Lung (tissue), 12 donors: ENCODE data around the gene LRCH3. TPM values are rescaled to one million over a fixed set of nuclear protein-coding genes. Genes with fewer than 3 reads are reported as not detected.

Source experiments
- ATAC-seq: fragments of 200-7000 bp; cut with Tn5 transposase; one replicate; pipeline ENCODE4 v1.9.1; 2020; ENCODE audit warnings: moderate number of reproducible peaks; ENCODE audit not compliant: insufficient read depth, low FRiP score
- DNase-seq, 3 donors: peaks; one replicate each; pipeline ENCODE4 v3.0.0-alpha.2; 2013 to 2017
- H3K27ac ChIP-seq, 2 donors: one replicate each; pipeline ENCODE4 v1.5.1; 2013; ENCODE audit warnings: mild to moderate bottlenecking in 2 of 2, moderate library complexity in 2 of 2, control low read depth in 1 of 2, inconsistent platforms in 1 of 2, low read depth in 1 of 2, low read length in 1 of 2
- H3K27me3 ChIP-seq, 3 donors: one replicate each; pipeline ENCODE4 v1.5.1; 2013; ENCODE audit warnings: low read length in 2 of 3; ENCODE audit not compliant: control insufficient read depth in 3 of 3, insufficient read depth in 3 of 3
- H3K36me3 ChIP-seq, 4 donors: one replicate each; pipeline ENCODE4 v1.5.1; 2013; ENCODE audit warnings: low read length in 4 of 4, mild to moderate bottlenecking in 1 of 4, moderate library complexity in 1 of 4; ENCODE audit not compliant: control insufficient read depth in 4 of 4, insufficient read depth in 4 of 4
- H3K4me1 ChIP-seq, 5 donors: one replicate each; pipeline ENCODE4 v1.5.1; 2013; ENCODE audit warnings: low read length in 5 of 5, mild to moderate bottlenecking in 2 of 5, moderate library complexity in 1 of 5; ENCODE audit not compliant: control insufficient read depth in 5 of 5, insufficient read depth in 5 of 5
- H3K4me3 ChIP-seq: one replicate; pipeline ENCODE4 v1.5.1; 2013; ENCODE audit warnings: mild to moderate bottlenecking, control low read depth, moderate library complexity
- H3K9ac ChIP-seq, 2 donors: one replicate each; pipeline ENCODE4 v1.5.1; 2013; ENCODE audit warnings: low read length in 2 of 2, control low read depth in 1 of 2; ENCODE audit not compliant: insufficient read depth in 1 of 2
- H3K9me3 ChIP-seq, 4 donors: one replicate each; pipeline ENCODE4 v1.5.1; 2013; ENCODE audit warnings: low read length in 3 of 4, mild to moderate bottlenecking in 1 of 4, moderate library complexity in 1 of 4; ENCODE audit not compliant: control insufficient read depth in 4 of 4, insufficient read depth in 3 of 4
- WGBS, 2 donors: extraction: QIAGEN DNeasy Blood & Tissue Kit; methylation state at CpG; one replicate each; pipeline ENCODE4 v1.1.7; 2013; 5-methylcytosine and 5-hydroxymethylcytosine counted together
- polyA plus RNA-seq, 2 donors: library from polyadenylated mRNA; stranded (reverse); fragments of 200-250 nt; gene quantifications; one replicate each; pipeline ENCODE4 v1.2.1, GENCODE V29; 2013
- total RNA-seq, 2 donors: library from RNA; depleted of rRNA in 1 of 2; stranded (reverse); fragments of >200 nt in 1 of 2; gene quantifications; one replicate each; pipeline ENCODE4 v1.2.1, GENCODE V29; 2014 to 2021
- TF ChIP-seq, protein P1 (sequence below): IDR thresholded peaks from 2 replicates; pipeline ENCODE4 v1.5.1; 2012; ENCODE audit warnings: mild to moderate bottlenecking; ENCODE audit errors: control extremely low read depth, extremely low read depth
- donor health status: control.
- donor health status: control.
- donor health status: Bipolar disorder and iron deficiency.
- donor health status: healthy.
- donor health status: DM: yes; HTN: yes; CAD: no.

Gene LRCH3
- total and polyA plus RNA-seq, 4 donors, result 7.7 to 228 (median 26.1) TPM

DNA sequence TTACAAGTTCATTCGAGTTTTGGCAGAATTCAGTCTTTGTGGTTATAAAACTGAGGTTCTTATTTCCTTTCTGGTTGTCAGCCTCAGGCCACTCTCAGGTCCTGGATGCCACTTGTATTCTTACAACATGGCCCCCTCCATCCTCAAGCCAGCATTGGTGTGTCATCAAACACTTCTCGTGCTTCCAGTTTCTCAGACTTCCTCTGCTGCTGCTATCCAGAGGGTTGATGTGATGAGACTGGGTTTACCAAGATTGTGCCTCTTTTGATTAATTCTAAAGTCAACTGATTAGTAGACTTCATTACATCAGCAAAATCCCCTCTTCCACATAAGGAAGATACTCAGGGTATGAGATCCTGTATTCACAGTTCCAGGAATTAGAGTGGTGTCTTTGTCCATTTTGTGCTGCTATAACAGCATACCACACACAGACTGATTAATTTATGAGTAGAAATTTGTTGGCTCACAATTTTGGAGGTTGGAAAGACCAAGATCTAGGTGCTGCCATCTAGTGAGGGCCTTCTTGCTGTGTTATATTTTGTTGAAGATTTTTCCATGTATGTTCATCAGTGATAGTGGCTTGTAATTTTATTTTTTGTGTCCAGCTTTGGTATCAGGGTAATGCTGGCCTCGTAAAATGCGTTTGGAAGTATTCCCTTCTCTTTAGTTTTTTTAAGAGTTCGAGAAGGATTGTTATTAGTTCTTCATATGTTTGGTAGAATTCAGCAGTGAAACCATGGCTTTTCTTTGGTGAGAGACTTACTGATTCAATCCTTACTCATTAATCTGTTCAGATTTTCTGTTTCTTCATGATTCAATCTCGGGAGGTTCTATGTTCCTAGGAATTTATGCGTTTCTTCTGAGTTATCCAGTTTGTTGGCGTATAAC lies 11.1 kb downstream of the LRCH3 start:
- Histone ChIP-seq H3K4me3 (no peak overlapping the region), H3K27me3 (no peaks in the 10 kb centered on the region), H3K9ac (no peak overlapping the region), H3K36me3 (no peaks in the 10 kb centered on the region), H3K27ac (no peak overlapping the region), H3K9me3 (no peaks in the 10 kb centered on the region), H3K4me1 (peaks cover 0 to 19% (median 0%) of the 10 kb centered on the region in 5 donors)
- TF ChIP-seq, protein P1, sequence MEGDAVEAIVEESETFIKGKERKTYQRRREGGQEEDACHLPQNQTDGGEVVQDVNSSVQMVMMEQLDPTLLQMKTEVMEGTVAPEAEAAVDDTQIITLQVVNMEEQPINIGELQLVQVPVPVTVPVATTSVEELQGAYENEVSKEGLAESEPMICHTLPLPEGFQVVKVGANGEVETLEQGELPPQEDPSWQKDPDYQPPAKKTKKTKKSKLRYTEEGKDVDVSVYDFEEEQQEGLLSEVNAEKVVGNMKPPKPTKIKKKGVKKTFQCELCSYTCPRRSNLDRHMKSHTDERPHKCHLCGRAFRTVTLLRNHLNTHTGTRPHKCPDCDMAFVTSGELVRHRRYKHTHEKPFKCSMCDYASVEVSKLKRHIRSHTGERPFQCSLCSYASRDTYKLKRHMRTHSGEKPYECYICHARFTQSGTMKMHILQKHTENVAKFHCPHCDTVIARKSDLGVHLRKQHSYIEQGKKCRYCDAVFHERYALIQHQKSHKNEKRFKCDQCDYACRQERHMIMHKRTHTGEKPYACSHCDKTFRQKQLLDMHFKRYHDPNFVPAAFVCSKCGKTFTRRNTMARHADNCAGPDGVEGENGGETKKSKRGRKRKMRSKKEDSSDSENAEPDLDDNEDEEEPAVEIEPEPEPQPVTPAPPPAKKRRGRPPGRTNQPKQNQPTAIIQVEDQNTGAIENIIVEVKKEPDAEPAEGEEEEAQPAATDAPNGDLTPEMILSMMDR, result no peak
- DNase-seq, result no peak
- 64% methylated on average over 8 of the region's 8 CpGs for WGBS, 2 donors
- no peak for ATAC-seq

DNA sequence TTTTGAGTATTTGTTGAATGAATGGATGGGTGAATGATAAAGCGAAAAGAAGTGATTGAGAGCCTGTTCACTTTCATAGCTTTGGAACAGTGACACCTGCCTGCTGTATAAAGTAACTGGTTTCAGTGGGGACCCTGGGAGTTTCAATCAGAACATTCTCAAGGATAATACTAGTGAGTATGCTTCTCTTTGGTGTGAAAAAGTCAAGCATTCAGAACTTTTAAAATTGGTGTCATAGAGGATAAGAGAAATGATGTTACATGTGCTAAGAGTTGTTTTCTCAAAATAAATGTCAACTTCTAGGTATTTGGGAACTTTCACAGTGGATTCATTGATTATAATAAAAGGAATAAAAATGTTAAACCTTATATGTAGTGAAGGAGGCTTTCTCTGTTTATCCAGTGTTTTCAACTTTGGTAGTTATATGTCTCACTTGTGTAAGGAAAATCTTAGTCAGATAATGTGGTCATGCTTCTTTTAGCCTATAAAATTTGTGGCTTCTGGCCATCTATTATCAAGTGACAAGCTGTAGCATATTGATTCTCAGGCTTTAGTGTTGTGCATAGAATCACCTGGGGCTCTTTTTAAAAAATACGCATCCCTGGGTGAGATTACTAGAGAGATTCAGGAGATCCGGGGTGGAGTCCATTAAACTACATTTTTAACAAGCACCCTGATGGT lies 11.9 kb downstream of the LRCH3 start:
- Histone ChIP-seq H3K27ac (no peak overlapping the region), H3K4me1 (peaks cover 0 to 17% (median 0%) of the 10 kb centered on the region in 5 donors), H3K9ac (no peak overlapping the region), H3K27me3 (no peaks in the 10 kb centered on the region), H3K4me3 (no peak overlapping the region), H3K9me3 (no peaks in the 10 kb centered on the region), H3K36me3 (no peaks in the 10 kb centered on the region)
- 97% methylated on average over 3 of the region's 3 CpGs for WGBS, 2 donors
- TF ChIP-seq, protein P1, result no peak
- DNase-seq, result no peak
- ATAC-seq, result no peak

DNA sequence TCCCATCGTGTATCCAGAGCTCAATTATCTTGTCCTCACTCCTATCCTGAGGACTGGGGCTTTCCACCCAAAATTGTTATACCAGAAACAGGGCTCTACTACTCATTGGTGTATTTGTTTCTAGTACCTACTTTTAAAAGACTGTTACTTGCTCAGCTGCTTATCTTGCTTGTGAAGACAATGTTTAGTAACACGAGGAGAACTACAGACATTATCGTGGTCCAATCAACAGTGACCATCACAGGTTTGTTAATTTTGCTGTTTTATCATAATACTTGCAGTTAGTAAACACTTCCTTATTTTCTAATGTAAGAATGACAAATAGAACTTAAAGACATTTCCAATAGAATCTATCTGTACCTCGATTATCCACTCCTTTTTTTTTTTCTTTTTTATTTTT lies 13.5 kb downstream of the LRCH3 start:
- peaks cover 0 to 3% (median 0%) of the 10 kb centered on the region in 4 donors for H3K36me3 ChIP-seq
- TF ChIP-seq, protein P1, result no peak
- no peak overlapping the region for H3K9ac ChIP-seq
- H3K27ac ChIP-seq, result no peak overlapping the region
- no peak overlapping the region for H3K4me3 ChIP-seq
- DNase-seq (no peak), ATAC-seq (no peak)
- 79 to 84% methylated on average over 4 of the region's 4 CpGs for WGBS, 2 donors
- H3K9me3 ChIP-seq, result no peaks in the 10 kb centered on the region
- no peaks in the 10 kb centered on the region for H3K27me3 ChIP-seq
- peaks cover 0 to 25% (median 1%) of the 10 kb centered on the region in 5 donors for H3K4me1 ChIP-seq
